ENCODE data around the gene AIP.

- TF ChIP-seq CTCF (IDR thresholded peaks at IDR 0.05) (no peak), POLR2A (IDR thresholded peaks at IDR 0.05) (no peak)
Observed at GRCh38 chr11:67463680-67464410, 19.0 kb upstream of the AIP start.

Measured in testis (tissue), 2 donors.